Lung (tissue), 12 donors: ENCODE data around the gene TNFSF4. TPM values are rescaled to one million over a fixed set of nuclear protein-coding genes. Genes with fewer than 3 reads are reported as not detected.

Source experiments
- ATAC-seq: fragments of 200-7000 bp; cut with Tn5 transposase; one replicate; pipeline ENCODE4 v1.9.1; 2020; ENCODE audit warnings: moderate number of reproducible peaks; ENCODE audit not compliant: insufficient read depth, low FRiP score
- DNase-seq, 3 donors: peaks; one replicate each; pipeline ENCODE4 v3.0.0-alpha.2; 2013 to 2017
- H3K27ac ChIP-seq, 2 donors: one replicate each; pipeline ENCODE4 v1.5.1; 2013; ENCODE audit warnings: mild to moderate bottlenecking in 2 of 2, moderate library complexity in 2 of 2, control low read depth in 1 of 2, inconsistent platforms in 1 of 2, low read depth in 1 of 2, low read length in 1 of 2
- H3K27me3 ChIP-seq, 3 donors: one replicate each; pipeline ENCODE4 v1.5.1; 2013; ENCODE audit warnings: low read length in 2 of 3; ENCODE audit not compliant: control insufficient read depth in 3 of 3, insufficient read depth in 3 of 3
- H3K36me3 ChIP-seq, 4 donors: one replicate each; pipeline ENCODE4 v1.5.1; 2013; ENCODE audit warnings: low read length in 4 of 4, mild to moderate bottlenecking in 1 of 4, moderate library complexity in 1 of 4; ENCODE audit not compliant: control insufficient read depth in 4 of 4, insufficient read depth in 4 of 4
- H3K4me1 ChIP-seq, 5 donors: one replicate each; pipeline ENCODE4 v1.5.1; 2013; ENCODE audit warnings: low read length in 5 of 5, mild to moderate bottlenecking in 2 of 5, moderate library complexity in 1 of 5; ENCODE audit not compliant: control insufficient read depth in 5 of 5, insufficient read depth in 5 of 5
- H3K4me3 ChIP-seq: one replicate; pipeline ENCODE4 v1.5.1; 2013; ENCODE audit warnings: mild to moderate bottlenecking, control low read depth, moderate library complexity
- H3K9ac ChIP-seq, 2 donors: one replicate each; pipeline ENCODE4 v1.5.1; 2013; ENCODE audit warnings: low read length in 2 of 2, control low read depth in 1 of 2; ENCODE audit not compliant: insufficient read depth in 1 of 2
- H3K9me3 ChIP-seq, 4 donors: one replicate each; pipeline ENCODE4 v1.5.1; 2013; ENCODE audit warnings: low read length in 3 of 4, mild to moderate bottlenecking in 1 of 4, moderate library complexity in 1 of 4; ENCODE audit not compliant: control insufficient read depth in 4 of 4, insufficient read depth in 3 of 4
- CTCF ChIP-seq: IDR thresholded peaks from 2 replicates; pipeline ENCODE4 v1.5.1; 2012; ENCODE audit warnings: mild to moderate bottlenecking; ENCODE audit errors: control extremely low read depth, extremely low read depth
- WGBS, 2 donors: extraction: QIAGEN DNeasy Blood & Tissue Kit; methylation state at CpG; one replicate each; pipeline ENCODE4 v1.1.7; 2013; 5-methylcytosine and 5-hydroxymethylcytosine counted together
- polyA plus RNA-seq, 2 donors: library from polyadenylated mRNA; stranded (reverse); fragments of 200-250 nt; gene quantifications; one replicate each; pipeline ENCODE4 v1.2.1, GENCODE V29; 2013
- total RNA-seq, 2 donors: library from RNA; depleted of rRNA in 1 of 2; stranded (reverse); fragments of >200 nt in 1 of 2; gene quantifications; one replicate each; pipeline ENCODE4 v1.2.1, GENCODE V29; 2014 to 2021
- donor health status: control.
- donor health status: control.
- donor health status: Bipolar disorder and iron deficiency.
- donor health status: healthy.
- donor health status: DM: yes; HTN: yes; CAD: no.

TNFSF4 gene
- total and polyA plus RNA-seq, 4 donors, result 0.59 to 2.5 (median 1.1) TPM

- Histone ChIP-seq H3K9me3 (peaks cover 0 to 4% (median 0%) of the 10 kb centered on the region in 4 donors), H3K36me3 (no peaks in the 10 kb centered on the region), H3K9ac (no peak overlapping the region), H3K27me3 (no peaks in the 10 kb centered on the region), H3K27ac (no peak overlapping the region), H3K4me1 (peaks cover 0 to 2% (median 0%) of the 10 kb centered on the region in 5 donors), H3K4me3 (no peak overlapping the region)
- ATAC-seq (no peak), DNase-seq (no peak)
- TF ChIP-seq CTCF, result no peak
- 92 to 96% methylated on average over 2 of the region's 2 CpGs for WGBS, 2 donors
Measured at GRCh38 chr1:173150795-173151194, 56.3 kb downstream of the TNFSF4 start.

- H3K27ac ChIP-seq, result no peak overlapping the region
- no peaks in the 10 kb centered on the region for H3K27me3 ChIP-seq
- H3K4me1 ChIP-seq, result peaks cover 0 to 2% (median 0%) of the 10 kb centered on the region in 5 donors
- no peak overlapping the region for H3K9ac ChIP-seq
- TF ChIP-seq CTCF, result no peak
- H3K4me3 ChIP-seq, result no peak overlapping the region
- DNase-seq, result peak in 2 of 3 donors; percentile 8 to 33
- WGBS, 2 donors, result 19 to 36% methylated on average over 2 of the region's 2 CpGs
- H3K36me3 ChIP-seq, result no peaks in the 10 kb centered on the region
- peaks cover 0 to 9% (median 0%) of the 10 kb centered on the region in 4 donors for H3K9me3 ChIP-seq
- peak; percentile 70 for ATAC-seq
Measured at GRCh38 chr1:173149887-173150286, 57.2 kb downstream of the TNFSF4 start.

- WGBS, 2 donors, result 88 to 98% methylated on average over 2 of the region's 2 CpGs
Measured at GRCh38 chr1:173148971-173149370, 58.2 kb downstream of the TNFSF4 start.

More at GRCh38 chr1:173148971-173149370, 58.2 kb downstream of the TNFSF4 start:
- H3K27me3 ChIP-seq, result no peaks in the 10 kb centered on the region
- no peak overlapping the region for H3K9ac ChIP-seq
- ATAC-seq (no peak), DNase-seq (no peak)
- H3K9me3 ChIP-seq, result peaks cover 0 to 9% (median 0%) of the 10 kb centered on the region in 4 donors
- H3K4me3 ChIP-seq, result no peak overlapping the region
- H3K27ac ChIP-seq, result no peak overlapping the region
- H3K36me3 ChIP-seq, result no peaks in the 10 kb centered on the region
- TF ChIP-seq CTCF, result no peak
- H3K4me1 ChIP-seq, result peaks cover 0 to 2% (median 0%) of the 10 kb centered on the region in 5 donors
